ENCODE results near the gene UVRAG. TPM values are rescaled to one million over a fixed set of nuclear protein-coding genes. Genes with fewer than 3 reads are reported as not detected.

UVRAG gene
- total and polyA plus RNA-seq, 2 of the 4 experiments (the other 2 are of a cell fraction): 5.6 to 10.9 TPM

GRCh38 chr11:75777461-75778110 is 37.4 kb upstream of the UVRAG start:
- Histone ChIP-seq H3K27me3 (ENCODE audit: control insufficient read depth, insufficient read depth, low read length) (peaks cover 15% of the 10 kb centered on the region; the same call in 1 of the 2 replicates), H2BK5ac (ENCODE audit: low read depth, low read length, poor library complexity, severe bottlenecking) (no peak overlapping the region), H3K36me3 (ENCODE audit: control insufficient read depth, insufficient read depth, low read length) (no peaks in the 10 kb centered on the region), H2BK20ac (ENCODE audit: low read depth, low read length) (no peak overlapping the region), H3K4me1 (ENCODE audit: control insufficient read depth, insufficient read depth, low read length) (no peaks in the 10 kb centered on the region), H3K9me3 (ENCODE audit: control insufficient read depth, insufficient read depth, low read length) (no peaks in the 10 kb centered on the region), H2BK15ac (ENCODE audit: low read depth, low read length) (no peak overlapping the region), H4K5ac (ENCODE audit: low read depth, low read length) (no peak overlapping the region), H4K20me1 (ENCODE audit: insufficient read depth, low read length) (no peaks in the 10 kb centered on the region), H2AK9ac (replicated peaks; ENCODE audit: low read depth, low read length, poor library complexity) (peak overlapping the region; percentile 45), H3K4ac (ENCODE audit: low read depth, low read length) (no peak overlapping the region), H2BK120ac (ENCODE audit: low read depth, low read length) (no peak overlapping the region), H4K8ac (ENCODE audit: low read depth in 2 of 2, low read length in 2 of 2) (no peak overlapping the region), H3K18ac (ENCODE audit: low read depth, low read length) (no peak overlapping the region), H2AK5ac (ENCODE audit: low read depth, low read length) (no peak overlapping the region), H3K4me2 (ENCODE audit: low read depth, low read length) (no peak overlapping the region), H2AFZ (replicated peaks; ENCODE audit: low read length, poor library complexity) (peak overlapping the region; percentile 26), H4K91ac (ENCODE audit: insufficient read depth, low read depth, low read length) (no peak overlapping the region), H3K27ac (ENCODE audit: insufficient read depth, low read length) (no peak overlapping the region), H3K14ac (replicated peaks; ENCODE audit: low read depth, low read length) (no peak overlapping the region), H3K9me1 (ENCODE audit: insufficient read depth, low read length) (no peaks in the 10 kb centered on the region), H3K56ac (ENCODE audit: extremely low read depth, insufficient read depth, low read length) (no peak overlapping the region), H3K79me1 (ENCODE audit: low read depth in 1 of 2, low read length in 2 of 2) (no peaks in the 10 kb centered on the region), H3K23ac (ENCODE audit: low read depth, low read length) (no peak overlapping the region), H3K9ac (ENCODE audit: low read depth, low read length) (no peak overlapping the region), H3K4me3 (ENCODE audit: insufficient read depth, low read depth, low read length) (no peak overlapping the region)
- in situ Hi-C loops (cut with MboI; ENCODE audit: low sequenced_read_pairs): no loop called here
- BruUV-seq (replicated peaks): no TSS peak
- 100% methylated on average over 1 of the region's 13 CpGs; no CpG with 5 or more reads in 1 of the 2 experiments for WGBS, 2 experiments (ENCODE audit: extremely low coverage in 2 of 2, insufficient read length in 1 of 2)
- DNase-seq (no peak), ATAC-seq (ENCODE audit: low read depth) (no peak)
- POLR2A ChIA-PET (ENCODE audit: unreplicated experiment): no interaction called here
- TF ChIP-seq CEBPB (IDR thresholded peaks at IDR 0.05; ENCODE audit: low read depth, low read length) (no peak), POLR2A (IDR thresholded peaks at IDR 0.05; ENCODE audit: low read depth, low read length) (no peak), RFX5 (IDR thresholded peaks at IDR 0.05; ENCODE audit: low read depth, low read length) (no peak), MXI1 (IDR thresholded peaks at IDR 0.05; ENCODE audit: borderline replicate concordance, low read depth, low read length) (no peak), RAD21 (IDR thresholded peaks at IDR 0.05; ENCODE audit: low read length) (no peak), MAFK (IDR thresholded peaks at IDR 0.05; ENCODE audit: low read depth, low read length) (no peak), RCOR1 (IDR thresholded peaks at IDR 0.05; ENCODE audit: insufficient replicate concordance, low read length) (no peak), MAZ (IDR thresholded peaks at IDR 0.05; ENCODE audit: borderline replicate concordance, low read depth, low read length) (no peak), CTCF (conservative IDR thresholded peaks at IDR 0.05; ENCODE audit: low read depth, low read length) (no peak), NFE2L2 (IDR thresholded peaks at IDR 0.05; ENCODE audit: low read depth, low read length) (no peak), BHLHE40 (IDR thresholded peaks at IDR 0.05; ENCODE audit: low read depth, low read length) (no peak), ELK1 (IDR thresholded peaks at IDR 0.05; ENCODE audit: borderline replicate concordance, low read depth, low read length) (no peak), USF2 (IDR thresholded peaks at IDR 0.05; ENCODE audit: low read depth, low read length) (no peak), CHD1 (IDR thresholded peaks at IDR 0.05; ENCODE audit: low read depth, low read length) (no peak)
- dilution Hi-C loops (cut with HindIII; ENCODE audit: low sequenced_read_pairs, unreplicated experiment): no loop called here
- CTCF ChIA-PET: no interaction called here
- intact Hi-C loops (cut with micrococcal nuclease): no loop called here

Measured in IMR-90 (cell line).